Measurements from ENCODE around the gene SIRT7.

The SIRT7 gene

DNA sequence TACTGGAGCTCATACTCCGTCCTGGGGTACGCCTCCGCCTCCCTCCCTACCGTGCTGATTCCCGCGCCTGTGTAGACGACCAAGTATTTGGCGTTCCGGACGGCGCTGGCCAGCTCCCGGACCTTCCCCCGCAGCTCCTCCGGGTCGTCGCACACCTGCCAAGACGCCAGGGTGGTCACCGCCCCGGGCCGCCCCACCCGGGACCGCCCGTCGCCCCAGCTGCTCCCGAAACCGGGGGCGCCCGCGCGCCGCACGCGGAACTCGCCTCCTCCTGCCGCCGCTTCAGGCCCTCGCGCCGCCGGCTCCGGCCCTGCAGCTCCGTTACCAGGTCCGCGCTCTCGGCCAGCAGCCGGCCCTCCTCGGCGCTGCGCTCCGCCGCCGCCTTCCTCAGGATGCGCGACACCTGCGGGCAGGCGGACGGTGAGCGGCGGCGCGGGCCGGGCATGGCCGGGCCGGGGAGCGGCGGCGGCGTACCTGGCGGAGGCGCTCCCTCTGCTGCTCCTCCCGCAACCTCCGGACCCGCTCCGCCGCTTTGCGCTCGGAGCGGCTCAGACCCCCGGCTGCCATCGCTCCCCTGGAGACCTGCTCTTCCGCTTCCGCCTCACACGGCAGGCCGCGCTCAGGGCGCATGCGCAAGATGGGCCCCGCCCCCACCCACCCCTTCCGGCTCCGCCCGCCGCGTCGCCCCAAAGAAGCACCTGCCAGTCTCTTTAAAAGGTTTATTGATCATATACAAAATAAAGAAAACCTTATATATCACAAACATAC lies at the start of gene SIRT7:
Gene SIRT7 (minus strand): TSS at position 612 of the 768 bp plus-strand sequence. CDS start 45 bp downstream, at position 567.
- TF ChIP-seq CTCF (conservative IDR thresholded peaks at IDR 0.05; ENCODE audit: low read depth, low read length) = no peak

DNA sequence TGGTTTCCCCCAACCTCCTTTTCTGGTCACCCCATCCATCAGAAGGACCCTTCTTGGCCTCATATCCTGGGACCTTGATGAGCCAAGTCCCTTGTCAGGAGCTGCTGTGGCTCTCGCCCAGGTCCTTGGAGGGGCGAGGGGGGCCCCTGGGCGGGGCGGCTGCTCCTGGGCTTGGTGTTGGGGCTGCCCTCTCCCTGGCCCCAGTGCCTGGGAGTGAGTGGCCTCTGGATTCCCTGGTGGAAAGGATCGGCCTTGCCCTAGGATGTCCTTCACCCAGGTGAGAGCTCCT lies 49.2 kb upstream of the SIRT7 start:
- Histone ChIP-seq H4K20me1 (ENCODE audit: insufficient read depth) (no peaks in the 10 kb centered on the region), H3K27ac (no peak overlapping the region), H3K36me3 (ENCODE audit: insufficient read depth) (no peaks in the 10 kb centered on the region), H3K9ac (no peak overlapping the region), H3K79me2 (ENCODE audit: insufficient read depth, low read depth) (no peaks in the 10 kb centered on the region), H2AFZ (ENCODE audit: low read depth) (no peak overlapping the region), H3K4me1 (ENCODE audit: low read depth, poor library complexity, severe bottlenecking) (peaks cover 14% of the 10 kb centered on the region), H3K27me3 (ENCODE audit: insufficient read depth, low read depth) (peaks cover 49% of the 10 kb centered on the region), H3K4me3 (IDR thresholded peaks at IDR 0.05; ENCODE audit: insufficient read depth, low read depth, low read length) (no peak overlapping the region), H3K4me2 (no peak overlapping the region)
- TF ChIP-seq CTCF (conservative IDR thresholded peaks at IDR 0.05; ENCODE audit: low read depth, low read length) = no peak

More for the DNA sequence above, at the start of gene SIRT7:
- Histone ChIP-seq H3K79me2 (ENCODE audit: insufficient read depth, low read depth) (peaks cover 63% of the 10 kb centered on the region), H3K36me3 (ENCODE audit: insufficient read depth) (peaks cover 22% of the 10 kb centered on the region; the same call in 1 of the 2 replicates), H3K4me1 (ENCODE audit: low read depth, poor library complexity, severe bottlenecking) (peaks cover 47% of the 10 kb centered on the region), H3K27ac (peak within 1 kb of the TSS; percentile 26; the same call in 1 of the 2 replicates), H3K4me2 (peak within 1 kb of the TSS; percentile 72), H2AFZ (ENCODE audit: low read depth) (peak within 1 kb of the TSS; percentile 5; the same call in 1 of the 2 replicates), H4K20me1 (ENCODE audit: insufficient read depth) (0 out of 2 replicates have a peak, but pooled peaks cover 9% of the 10 kb centered on the region), H3K9ac (peak within 1 kb of the TSS; percentile 72), H3K27me3 (ENCODE audit: insufficient read depth, low read depth) (no peaks in the 10 kb centered on the region), H3K4me3 (IDR thresholded peaks at IDR 0.05; ENCODE audit: insufficient read depth, low read depth, low read length) (no peak within 1 kb of the TSS)

DNA sequence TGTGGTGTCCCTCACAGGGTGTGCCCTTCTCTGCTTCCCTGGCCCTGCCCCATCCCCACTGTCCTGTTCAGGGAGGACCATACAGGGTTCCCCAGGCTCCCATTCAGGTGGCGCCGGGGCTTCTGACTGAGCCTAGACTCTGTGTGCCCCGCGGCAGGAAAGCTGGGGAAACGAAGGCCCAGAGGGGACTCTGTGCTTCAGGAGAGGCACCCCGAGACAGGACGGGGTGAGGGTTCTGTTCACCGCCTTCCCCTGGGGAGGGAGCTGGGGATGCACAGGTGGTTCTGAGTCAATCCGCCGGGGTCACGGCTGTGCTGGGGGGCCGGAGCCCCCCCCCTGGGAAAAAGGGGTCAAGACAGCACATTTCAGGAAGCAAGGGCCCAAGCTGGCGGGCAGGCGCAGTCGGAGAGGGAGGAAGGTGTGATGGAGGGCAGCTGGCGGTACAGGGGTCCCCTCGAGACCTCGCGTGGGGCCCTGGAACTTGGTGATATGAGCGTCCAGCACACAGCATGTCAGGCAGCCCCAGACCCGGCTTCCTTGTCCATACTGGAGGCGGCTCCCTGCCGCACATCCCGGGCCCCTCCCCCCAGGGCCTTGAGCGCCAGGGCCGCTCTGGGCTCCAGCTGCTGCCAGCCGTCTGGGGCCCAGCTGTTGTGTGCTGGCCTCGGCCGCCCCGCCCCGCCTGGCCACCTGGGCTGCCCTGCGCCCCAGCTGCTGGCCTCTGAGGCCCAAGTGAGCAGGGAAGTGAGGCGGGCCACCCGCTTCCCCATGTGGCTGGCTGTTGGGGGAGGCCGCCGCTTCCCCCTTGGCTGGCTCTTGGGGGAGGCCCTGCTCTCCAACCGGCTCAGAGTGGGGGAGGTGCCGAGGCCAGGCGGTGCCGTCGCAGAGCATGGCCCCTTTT lies 48.6 kb upstream of the SIRT7 start:
- H3K27ac ChIP-seq = no peak overlapping the region
- no peak overlapping the region for H3K4me3 ChIP-seq (IDR thresholded peaks at IDR 0.05; ENCODE audit: insufficient read depth, low read depth, low read length)
- no peak overlapping the region for H3K9ac ChIP-seq
- H4K20me1 ChIP-seq (ENCODE audit: insufficient read depth) = no peaks in the 10 kb centered on the region
- H3K4me1 ChIP-seq (ENCODE audit: low read depth, poor library complexity, severe bottlenecking) = peaks cover 14% of the 10 kb centered on the region
- no peak overlapping the region for H3K4me2 ChIP-seq
- no peaks in the 10 kb centered on the region for H3K79me2 ChIP-seq (ENCODE audit: insufficient read depth, low read depth)
- no peak overlapping the region for H2AFZ ChIP-seq (ENCODE audit: low read depth)
- H3K27me3 ChIP-seq (ENCODE audit: insufficient read depth, low read depth) = peaks cover 55% of the 10 kb centered on the region
- TF ChIP-seq CTCF (conservative IDR thresholded peaks at IDR 0.05; ENCODE audit: low read depth, low read length) = no peak
- H3K36me3 ChIP-seq (ENCODE audit: insufficient read depth) = no peaks in the 10 kb centered on the region

DNA sequence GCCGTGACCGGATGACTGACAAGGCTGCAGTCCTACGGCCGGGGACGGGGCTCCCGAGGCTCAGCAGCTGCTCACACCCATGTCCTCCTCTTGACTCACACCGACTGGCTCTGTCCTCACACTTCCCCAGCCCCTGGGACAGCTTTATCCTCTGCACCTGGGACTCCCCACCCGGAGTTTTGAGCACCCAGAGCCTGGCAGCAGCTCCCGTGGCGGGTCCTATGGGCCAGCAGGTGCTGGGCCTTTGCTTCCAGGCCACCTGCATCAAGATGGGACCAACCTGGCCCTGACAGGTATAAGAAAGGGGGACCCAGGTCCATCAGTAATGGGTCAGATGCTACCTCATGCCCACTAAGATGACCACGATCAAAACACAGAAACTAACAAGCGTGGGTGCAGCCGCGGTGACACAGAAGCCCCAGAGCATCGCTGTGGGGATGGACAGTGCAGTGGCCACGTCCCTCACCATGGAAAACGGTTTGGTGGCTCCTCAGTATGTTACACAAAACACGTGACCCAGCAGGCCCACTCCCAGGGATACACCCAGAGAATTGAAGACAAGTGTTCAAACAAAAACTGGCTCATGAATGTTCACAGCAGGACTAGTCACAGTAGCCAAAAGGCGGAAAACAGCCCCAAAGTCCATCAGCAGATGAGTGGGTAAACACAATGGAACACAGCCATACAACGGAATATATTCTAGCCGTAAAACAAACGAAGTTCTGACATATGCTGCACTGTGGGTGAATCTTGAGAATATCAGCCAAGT lies 46.3 kb upstream of the SIRT7 start:
- peaks cover 14% of the 10 kb centered on the region for H3K4me1 ChIP-seq (ENCODE audit: low read depth, poor library complexity, severe bottlenecking)

More for the DNA sequence above, 46.3 kb upstream of the SIRT7 start:
- H3K9ac ChIP-seq = no peak overlapping the region
- peaks cover 67% of the 10 kb centered on the region for H3K27me3 ChIP-seq (ENCODE audit: insufficient read depth, low read depth)
- H2AFZ ChIP-seq (ENCODE audit: low read depth) = no peak overlapping the region
- TF ChIP-seq CTCF (conservative IDR thresholded peaks at IDR 0.05; ENCODE audit: low read depth, low read length) = no peak
- H3K36me3 ChIP-seq (ENCODE audit: insufficient read depth) = no peaks in the 10 kb centered on the region
- no peak overlapping the region for H3K4me3 ChIP-seq (IDR thresholded peaks at IDR 0.05; ENCODE audit: insufficient read depth, low read depth, low read length)
- H3K79me2 ChIP-seq (ENCODE audit: insufficient read depth, low read depth) = no peaks in the 10 kb centered on the region
- no peak overlapping the region for H3K27ac ChIP-seq
- no peaks in the 10 kb centered on the region for H4K20me1 ChIP-seq (ENCODE audit: insufficient read depth)
- no peak overlapping the region for H3K4me2 ChIP-seq

Measured in KMS-11 (cell line).